Effector memory CD8-positive, alpha-beta T cell (primary cell): ENCODE data around the gene KIR3DL2.
"Not testable (repeated sequence)": the region's sequence is repeated elsewhere in the genome, so short reads cannot be mapped to it uniquely, and the experiment has no call there.

Experiments
- ATAC-seq: fragments of 150-1000 bp; cut with Tn5 transposase; replicated peaks from 2 replicates; pipeline ENCODE4 v1.10.0; 2021; ENCODE audit warnings: mild to moderate bottlenecking, moderate library complexity
- DNase-seq, 3 experiments: peaks; one replicate each; pipeline ENCODE4 v3.0.0; 2021
- H3K27ac Mint-ChIP-seq, 2 donors: one replicate each; pipeline ENCODE4 v1.8.0; 2022; ENCODE audit warnings: mild to moderate bottlenecking in 2 of 2, mixed read lengths in 2 of 2, moderate library complexity in 2 of 2
- H3K27me3 Mint-ChIP-seq, 2 donors: one replicate each; pipeline ENCODE4 v1.8.0; 2022; ENCODE audit warnings: mixed read lengths in 2 of 2
- H3K36me3 Mint-ChIP-seq: one replicate; pipeline ENCODE4 v1.8.0; 2022; ENCODE audit warnings: mild to moderate bottlenecking, moderate library complexity, mixed read lengths; ENCODE audit not compliant: insufficient read depth
- H3K4me1 Mint-ChIP-seq, 2 donors: one replicate each; pipeline ENCODE4 v1.8.0; 2022; ENCODE audit warnings: low read depth in 2 of 2, mixed read lengths in 2 of 2
- H3K4me3 Mint-ChIP-seq, 2 donors: one replicate each; pipeline ENCODE4 v1.8.0; 2022; ENCODE audit warnings: mild to moderate bottlenecking in 2 of 2, mixed read lengths in 2 of 2, moderate library complexity in 2 of 2
- H3K9me3 Mint-ChIP-seq, 2 donors: one replicate each; pipeline ENCODE4 v1.8.0; 2022; ENCODE audit warnings: mixed read lengths in 2 of 2

KIR3DL2 gene

DNA sequence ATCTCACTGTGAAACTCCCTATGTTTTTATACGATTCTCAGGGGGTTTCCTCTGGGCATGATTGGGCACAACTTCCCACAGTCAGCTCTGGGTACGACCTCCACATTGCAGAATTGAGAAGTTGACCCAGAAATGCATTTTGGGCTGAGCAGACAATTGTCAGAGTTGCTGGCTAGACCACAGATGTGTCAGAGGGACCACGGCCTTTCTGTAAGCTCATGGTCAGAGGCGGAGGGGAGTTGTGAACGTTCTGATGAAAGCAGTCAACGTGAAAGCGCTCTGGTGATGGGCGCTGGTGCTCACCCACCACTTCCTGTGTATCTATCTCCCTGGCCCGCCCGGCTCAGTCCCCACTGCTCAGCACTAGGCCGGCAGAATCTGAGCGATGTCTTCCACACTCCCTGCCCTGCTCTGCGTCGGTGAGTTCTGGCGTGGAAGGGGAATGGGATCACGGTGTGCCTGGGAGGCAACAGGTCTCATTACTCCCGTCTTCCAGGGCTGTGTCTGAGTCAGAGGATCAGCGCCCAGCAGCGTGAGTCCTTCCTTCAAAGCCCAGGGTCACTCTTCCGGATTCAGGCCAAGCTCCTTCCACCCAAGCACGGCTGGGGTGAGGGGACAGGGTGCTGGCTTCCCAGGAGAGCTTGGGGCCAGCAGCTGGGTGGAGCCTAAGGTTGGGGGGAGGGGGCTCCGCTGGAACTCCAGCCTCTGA, 55.7 kb downstream of the KIR3DL2 start, which contains the start of gene NCR1:
Gene NCR1, plus strand, starts transcription at position 346 of the 709 bp plus-strand sequence. Its CDS starts 40 bp downstream, at position 386.
- H3K4me1 Mint-ChIP-seq = peaks cover 0 to 10% of the 10 kb centered on the region in 2 donors
- H3K27ac Mint-ChIP-seq = peak within 1 kb of the TSS; percentile 69 to 80
- peak within 1 kb of the TSS; percentile 59 to 77 for H3K4me3 Mint-ChIP-seq
- H3K36me3 Mint-ChIP-seq = peaks cover 7% of the 10 kb centered on the region
- H3K9me3 Mint-ChIP-seq = peaks cover 0 to 2% of the 10 kb centered on the region in 2 donors
- DNase-seq (peak in 2 of 3 experiments; percentile 8 to 35), ATAC-seq (peak; percentile 83)
- H3K27me3 Mint-ChIP-seq = peaks cover 0 to 9% of the 10 kb centered on the region in 2 donors

DNA sequence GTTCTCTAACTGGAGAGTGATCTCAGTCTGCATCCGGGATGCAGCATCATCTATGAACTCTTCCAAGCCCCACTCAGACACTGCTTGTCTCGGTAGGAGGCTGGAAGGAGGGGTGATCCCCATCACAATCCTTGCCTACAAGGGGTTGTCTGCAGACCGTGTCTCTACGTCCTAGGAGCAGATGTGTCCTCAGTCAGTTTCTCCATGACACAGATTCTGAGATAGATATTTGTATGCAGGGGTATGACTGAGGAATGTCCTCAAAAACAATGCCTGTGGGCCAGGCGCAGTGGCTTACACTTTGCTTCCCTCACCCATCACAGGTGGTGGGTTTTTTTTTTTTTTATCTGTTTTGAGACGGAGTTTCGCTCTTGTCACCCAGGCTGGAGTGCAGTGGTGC, 56.6 kb downstream of the KIR3DL2 start:
- Mint-ChIP-seq H3K27ac (peak overlapping the region in 1 of 2 donors; percentile 80), H3K27me3 (peaks cover 0 to 12% of the 10 kb centered on the region in 2 donors), H3K9me3 (peaks cover 0 to 2% of the 10 kb centered on the region in 2 donors), H3K4me1 (peaks cover 0 to 10% of the 10 kb centered on the region in 2 donors), H3K4me3 (peak overlapping the region; percentile 59 to 77), H3K36me3 (peaks cover 7% of the 10 kb centered on the region)
- DNase-seq = no peak
- ATAC-seq = no peak

DNA sequence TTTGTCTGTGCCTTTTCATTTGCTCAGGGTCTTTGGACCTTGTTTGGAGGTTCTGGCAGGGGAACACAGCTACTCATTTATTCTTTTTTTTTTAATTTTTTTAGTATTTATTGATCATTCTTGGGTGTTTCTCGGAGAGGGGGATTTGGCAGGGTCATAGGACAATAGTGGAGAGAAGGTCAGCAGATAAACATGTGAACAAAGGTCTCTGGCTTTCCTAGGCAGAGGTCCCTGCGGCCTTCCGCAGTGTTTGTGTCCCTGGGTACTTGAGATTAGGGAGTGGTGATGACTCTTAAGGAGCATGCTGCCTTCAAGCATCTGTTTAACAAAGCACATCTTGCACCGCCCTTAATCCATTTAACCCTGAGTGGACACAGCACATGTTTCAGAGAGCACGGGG, 57.7 kb downstream of the KIR3DL2 start:
- not testable (repeated sequence) for H3K4me3 Mint-ChIP-seq, H3K27ac Mint-ChIP-seq, H3K9me3 Mint-ChIP-seq, ATAC-seq, DNase-seq
- H3K36me3 Mint-ChIP-seq = peaks cover 12% of the 10 kb centered on the region
- H3K27me3 Mint-ChIP-seq = peaks cover 0 to 23% of the 10 kb centered on the region in 2 donors
- peaks cover 0 to 10% of the 10 kb centered on the region in 2 donors for H3K4me1 Mint-ChIP-seq
